NT2/D1 (cell line): ENCODE measurements around the gene C17orf58.
"Not testable (repeated sequence)": the region's sequence is repeated elsewhere in the genome, so short reads cannot be mapped to it uniquely, and the experiment has no call there.

Source experiments
- DNase-seq: peaks from one replicate; pipeline ENCODE4 v3.0.0-alpha.2; 2011; ENCODE audit warnings: low read depth, low spot score
- H3K27me3 ChIP-seq: 2 replicates; pipeline ENCODE4 v1.6.0; 2011; ENCODE audit warnings: mild to moderate bottlenecking; ENCODE audit not compliant: insufficient read length, insufficient read depth
- H3K36me3 ChIP-seq: 2 replicates; pipeline ENCODE4 v1.6.1; 2011; ENCODE audit warnings: mild to moderate bottlenecking, low read length, mixed read lengths; ENCODE audit not compliant: insufficient read depth, insufficient read length
- H3K4me1 ChIP-seq: 2 replicates; pipeline ENCODE4 v1.5.1; 2011; ENCODE audit not compliant: insufficient read depth, insufficient read length
- H3K4me3 ChIP-seq: 2 replicates; pipeline ENCODE4 v1.5.1; 2011; ENCODE audit warnings: low read depth; ENCODE audit not compliant: insufficient read length
- H3K9ac ChIP-seq: 2 replicates; pipeline ENCODE4 v1.6.0; 2011; ENCODE audit warnings: low read depth; ENCODE audit not compliant: insufficient read length
- H3K9me3 ChIP-seq: 2 replicates; pipeline ENCODE4 v1.5.1; 2011; ENCODE audit warnings: mild to moderate bottlenecking, low read length; ENCODE audit not compliant: insufficient read depth
- SUZ12 ChIP-seq: IDR thresholded peaks from 2 replicates; pipeline ENCODE4 v1.6.1; 2011; ENCODE audit not compliant: insufficient read length, insufficient read depth; ENCODE audit errors: extremely low read depth
- YY1 ChIP-seq: IDR thresholded peaks from 2 replicates; pipeline ENCODE4 v1.6.1; 2011; ENCODE audit not compliant: insufficient read length, insufficient read depth
- ZNF274 ChIP-seq: IDR thresholded peaks from 2 replicates; pipeline ENCODE4 v1.6.1; 2011; ENCODE audit warnings: mild to moderate bottlenecking, low read depth, low read length

C17orf58 gene

GRCh38 chr17:67990909-67991308, 5.4 kb downstream of the C17orf58 start:
- no peak for DNase-seq
- Histone ChIP-seq H3K36me3 (peaks cover 5% of the 10 kb centered on the region), H3K9ac (no peak overlapping the region), H3K4me3 (no peak overlapping the region), H3K4me1 (peaks cover 3% of the 10 kb centered on the region), H3K9me3 (no peaks in the 10 kb centered on the region), H3K27me3 (peaks cover 11% of the 10 kb centered on the region)
- TF ChIP-seq SUZ12 = no peak
- no peak for TF ChIP-seq YY1
- no peak for TF ChIP-seq ZNF274

- peaks cover 11% of the 10 kb centered on the region for H3K36me3 ChIP-seq
These were observed 12.9 kb downstream of the C17orf58 start for GRCh38 chr17:67983383-67983688.

GRCh38 chr17:67982686-67983382, 13.4 kb downstream of the C17orf58 start:
- H3K9ac ChIP-seq = no peak overlapping the region
- no peaks in the 10 kb centered on the region for H3K27me3 ChIP-seq
- H3K36me3 ChIP-seq = peaks cover 11% of the 10 kb centered on the region
- H3K9me3 ChIP-seq = no peaks in the 10 kb centered on the region
- DNase-seq = no peak
- H3K4me1 ChIP-seq = no peaks in the 10 kb centered on the region
- no peak overlapping the region for H3K4me3 ChIP-seq
- TF ChIP-seq SUZ12 = no peak
- no peak for TF ChIP-seq YY1
- no peak for TF ChIP-seq ZNF274

More at GRCh38 chr17:67983383-67983688, 12.9 kb downstream of the C17orf58 start:
- Histone ChIP-seq H3K9ac (no peak overlapping the region), H3K27me3 (no peaks in the 10 kb centered on the region), H3K4me1 (no peaks in the 10 kb centered on the region), H3K9me3 (no peaks in the 10 kb centered on the region), H3K4me3 (no peak overlapping the region)
- TF ChIP-seq SUZ12 = no peak
- no peak for TF ChIP-seq ZNF274
- TF ChIP-seq YY1 = no peak
- no peak for DNase-seq

GRCh38 chr17:67982034-67982640, 14.1 kb downstream of the C17orf58 start:
- Histone ChIP-seq H3K4me3 (no peak overlapping the region), H3K4me1 (no peaks in the 10 kb centered on the region), H3K36me3 (peaks cover 11% of the 10 kb centered on the region), H3K27me3 (no peaks in the 10 kb centered on the region), H3K9ac (no peak overlapping the region), H3K9me3 (no peaks in the 10 kb centered on the region)
- TF ChIP-seq SUZ12 = no peak
- no peak for TF ChIP-seq ZNF274
- TF ChIP-seq YY1 = no peak
- no peak for DNase-seq

GRCh38 chr17:67980883-67981282, 15.4 kb downstream of the C17orf58 start:
- not testable (repeated sequence) for DNase-seq, H3K4me3 ChIP-seq, H3K4me1 ChIP-seq, H3K9ac ChIP-seq, H3K9me3 ChIP-seq, H3K27me3 ChIP-seq
- peaks cover 11% of the 10 kb centered on the region for H3K36me3 ChIP-seq

GRCh38 chr17:67980456-67980855, 15.8 kb downstream of the C17orf58 start:
- no peak for DNase-seq
- H3K9ac ChIP-seq = no peak overlapping the region
- H3K9me3 ChIP-seq = no peaks in the 10 kb centered on the region
- no peak overlapping the region for H3K4me3 ChIP-seq
- no peaks in the 10 kb centered on the region for H3K27me3 ChIP-seq
- TF ChIP-seq YY1 (no peak), ZNF274 (no peak), SUZ12 (no peak)
- H3K4me1 ChIP-seq = no peaks in the 10 kb centered on the region
- peaks cover 11% of the 10 kb centered on the region for H3K36me3 ChIP-seq

- H3K36me3 ChIP-seq = peaks cover 19% of the 10 kb centered on the region
- not testable (repeated sequence) for H3K4me1 ChIP-seq, H3K9me3 ChIP-seq, H3K9ac ChIP-seq, H3K27me3 ChIP-seq, H3K4me3 ChIP-seq, DNase-seq
These were observed 20.0 kb downstream of the C17orf58 start for GRCh38 chr17:67976306-67976705.

- Histone ChIP-seq H3K9ac (peak overlapping the region; percentile 62), H3K4me3 (peak overlapping the region; percentile 62), H3K9me3 (no peaks in the 10 kb centered on the region), H3K4me1 (no peaks in the 10 kb centered on the region), H3K27me3 (no peaks in the 10 kb centered on the region), H3K36me3 (peaks cover 25% of the 10 kb centered on the region)
- peak; percentile 91 for DNase-seq
- TF ChIP-seq YY1 = no peak
- TF ChIP-seq SUZ12 = no peak
- TF ChIP-seq ZNF274 = no peak
These were observed 21.6 kb downstream of the C17orf58 start for GRCh38 chr17:67974598-67975066.
